HepG2 (cell line): ENCODE results near the gene LCN12. TPM values are rescaled to one million over a fixed set of nuclear protein-coding genes. Genes with fewer than 3 reads are reported as not detected.
A peak's percentile ranks its signal among the peaks of the same experiment; 100 is the strongest.

ENCODE experiments used
- ATAC-seq: fragments of 200-7000 bp; cut with Tn5 transposase; 3 replicates; pipeline ENCODE4 v1.9.1; 2020; ENCODE audit warnings: mild to moderate bottlenecking, moderate library complexity
- BruUV-seq: library from RNA; stranded (reverse); fragments of 400-500 nt; replicated peaks from 2 replicates; lab custom pipeline; 2021; lab: Mats Ljungman, UMichigan
- CTCF ChIA-PET: fragments of 300-600 bp; formaldehyde crosslinking; extraction: SDS; loops from one replicate; lab custom pipeline; 2021; ENCODE audit warnings: low total read pairs, inconsistent platforms, low intra/inter-chr PET ratio; lab: Yijun Ruan, JAX
- POLR2A ChIA-PET: fragments of 350-600 bp; sonication (Branson Sonifier 250); formaldehyde crosslinking; loops from one replicate; lab custom pipeline; 2020; ENCODE audit warnings: antibody characterized with exemption, inconsistent platforms; lab: Yijun Ruan, JAX
- DNase-seq: peaks from one replicate; pipeline ENCODE4 v3.0.0-alpha.2; 2015; ENCODE audit warnings: low spot score
- FAIRE-seq: peaks from 3 replicates; lab custom pipeline; 2011; peaks lifted over from hg19 to GRCh38; lab: Jason Lieb, UNC
- H2AFZ ChIP-seq: one replicate; pipeline ENCODE4 v1.6.1; 2011; ENCODE audit warnings: low read length, inconsistent platforms
- H3K27ac ChIP-seq: fragments of 300-600 bp; 3 replicates; pipeline ENCODE4 v1.8.0; 2011; ENCODE audit warnings: mixed run types, mild to moderate bottlenecking, mixed read lengths, low read length, inconsistent platforms; ENCODE audit not compliant: insufficient read depth; ENCODE audit errors: extremely low read length
- H3K27me3 ChIP-seq, 2 experiments: fragments of 200-600 bp in 1 of 2; 2 replicates in 1 of 2; 3 replicates in 1 of 2; pipeline versions ENCODE4 v1.6.0 to v1.8.0; 2011; ENCODE audit warnings: low read length in 2 of 2, mild to moderate bottlenecking in 2 of 2, moderate library complexity in 2 of 2, inconsistent platforms in 1 of 2; ENCODE audit not compliant: insufficient read depth in 2 of 2, control insufficient read depth in 1 of 2
- H3K36me3 ChIP-seq, 2 experiments: fragments of 200-600 bp in 1 of 2; replicated peaks in 1 of 2; 2 replicates in 1 of 2; 3 replicates in 1 of 2; pipeline versions ENCODE4 v1.5.1 to v1.8.0; 2011; ENCODE audit warnings: low read length in 2 of 2, inconsistent platforms in 1 of 2; ENCODE audit not compliant: insufficient read depth in 2 of 2, control insufficient read depth in 1 of 2
- H3K4me1 ChIP-seq: 2 replicates; pipeline ENCODE4 v1.5.1; 2012; ENCODE audit warnings: low read length, inconsistent platforms; ENCODE audit not compliant: insufficient read depth
- H3K4me2 ChIP-seq: 2 replicates; pipeline ENCODE4 v1.6.0; 2011; ENCODE audit warnings: low read depth, low read length, inconsistent platforms
- H3K4me3 ChIP-seq, 3 experiments: fragments of 200-600 bp in 1 of 3; sonication (generic), shearing (Covaris generic) in 1 of 3; replicated peaks in 1 of 3; 2 replicates each; pipeline ENCODE4 v1.5.1; 2011 to 2016; ENCODE audit warnings: low read length in 3 of 3, inconsistent platforms in 2 of 3, low read depth in 2 of 3, mild to moderate bottlenecking in 2 of 3, control low read depth in 1 of 3, mixed read lengths in 1 of 3; ENCODE audit not compliant: insufficient read depth in 1 of 3
- H3K79me2 ChIP-seq: one replicate; pipeline ENCODE4 v1.6.1; 2011; ENCODE audit warnings: low read length, inconsistent platforms; ENCODE audit not compliant: insufficient read depth
- H3K9ac ChIP-seq: 2 replicates; pipeline ENCODE4 v1.6.0; 2011; ENCODE audit warnings: mild to moderate bottlenecking, low read depth, low read length, inconsistent platforms; ENCODE audit not compliant: insufficient read depth
- H3K9me3 ChIP-seq: 2 replicates; pipeline ENCODE4 v1.5.1; 2012; ENCODE audit warnings: mild to moderate bottlenecking, low read length
- H4K20me1 ChIP-seq: 2 replicates; pipeline ENCODE4 v1.6.0; 2011; ENCODE audit warnings: inconsistent platforms, mild to moderate bottlenecking, low read length, moderate library complexity; ENCODE audit not compliant: insufficient read depth
- CENPT ChIP-seq: sonication (generic); formaldehyde crosslinking; IDR thresholded peaks from 2 replicates; pipeline ENCODE4 v1.8.0; 2022; ENCODE audit warnings: low read depth, mild to moderate bottlenecking, moderate library complexity, missing genetic modification reagents
- FOXA1 ChIP-seq, 2 experiments: fragments of 450-650 bp in 1 of 2; sonication (generic) in 1 of 2; formaldehyde crosslinking in 1 of 2; IDR thresholded peaks; 2 replicates each; pipeline versions ENCODE4 v1.4.0 to v1.6.1; 2016 to 2020; ENCODE audit warnings: missing genetic modification reagents in 1 of 2
- LCORL ChIP-seq, 2 experiments: fragments of 450-650 bp in 1 of 2; sonication (generic) in 1 of 2; formaldehyde crosslinking in 1 of 2; IDR thresholded peaks; 2 replicates each; pipeline versions ENCODE4 v1.5.0 to v1.6.1; 2017 to 2020; ENCODE audit warnings: antibody characterized with exemption in 1 of 2, missing genetic modification reagents in 1 of 2
- MTA1 ChIP-seq: sonication (generic); formaldehyde crosslinking; IDR thresholded peaks from 2 replicates; pipeline ENCODE4 v1.4.0; 2020; ENCODE audit warnings: missing genetic modification reagents, mild to moderate bottlenecking, borderline replicate concordance
- NBN ChIP-seq: fragments of 450-650 bp; conservative IDR thresholded peaks from 2 replicates; pipeline ENCODE4 v1.6.1; 2017
- NFRKB ChIP-seq: fragments of 450-650 bp; IDR thresholded peaks from 2 replicates; pipeline ENCODE4 v1.6.1; 2017
- PLRG1 ChIP-seq: fragments of 450-650 bp; conservative IDR thresholded peaks from 2 replicates; pipeline ENCODE4 v1.6.1; 2016
- RAD51 ChIP-seq: fragments of 450-650 bp; IDR thresholded peaks from 2 replicates; pipeline ENCODE4 v1.6.1; 2016; ENCODE audit warnings: borderline replicate concordance
- RXRB ChIP-seq: IDR thresholded peaks from 2 replicates; pipeline ENCODE4 v1.6.1; 2016; ENCODE audit warnings: borderline replicate concordance, missing genetic modification reagents, missing compliant biosample characterization
- ZNF326 ChIP-seq: sonication (generic); formaldehyde crosslinking; IDR thresholded peaks from 2 replicates; pipeline ENCODE4 v1.4.0; 2020; ENCODE audit warnings: missing genetic modification reagents, borderline replicate concordance
- ZNF83 ChIP-seq: sonication (generic); formaldehyde crosslinking; IDR thresholded peaks from 2 replicates; pipeline ENCODE4 v1.4.0; 2020; ENCODE audit warnings: missing genetic modification reagents, mild to moderate bottlenecking, borderline replicate concordance
- WGBS: methylation state at CpG from one replicate; pipeline ENCODE4 v1.1.6; 2017; ENCODE audit warnings: low lambda C conversion rate; 5-methylcytosine and 5-hydroxymethylcytosine counted together
- in situ Hi-C: cut with HindIII; loops from 2 replicates; pipeline ENCODE4 v1.10.0; 2017; ENCODE audit warnings: low pct_unique_long_range_greater_than_20kb; ENCODE audit not compliant: extremely low pct_ligation_motif_present
- intact Hi-C: fragments of 100-400 bp; cut with micrococcal nuclease; formaldehyde crosslinking; loops from one replicate; pipeline ENCODE4 v1.10.0; 2022; ENCODE audit not compliant: unreplicated experiment
- polyA plus RNA-seq, 8 experiments: library from polyadenylated mRNA; depleted of rRNA in 3 of 8; stranded (reverse) in 7 of 8; unstranded in 1 of 8; fragments of >200 nt; fragmentation: Illumina TruSeq in 4 of 8; extraction: Trizol in 4 of 8; gene quantifications; 2 replicates each; pipeline versions ENCODE4 v1.2.1 to v1.2.3, GENCODE V29; 2011 to 2016; ENCODE audit warnings: low read depth in 4 of 8, missing spikeins in 1 of 8, mixed read lengths in 1 of 8; ENCODE audit not compliant: insufficient read depth in 1 of 8
- total RNA-seq, 5 experiments: library from RNA; depleted of rRNA; stranded (reverse); fragments of >200 nt; fragmentation: Illumina TruSeq; extraction: Trizol; gene quantifications; 2 replicates each; pipeline ENCODE4 v1.2.3, GENCODE V29; 2016; ENCODE audit warnings: low read depth in 1 of 5
- TF ChIP-seq, protein P1 (sequence below): fragments of 450-650 bp; IDR thresholded peaks from 2 replicates; pipeline ENCODE4 v1.6.1; 2016
- TF ChIP-seq, protein P2 (sequence below): IDR thresholded peaks from 2 replicates; pipeline ENCODE4 v1.6.1; 2016; ENCODE audit warnings: low read depth, control low read depth

Gene LCN12
- total and polyA plus RNA-seq, 2 of the 13 experiments (the other 11 are each of a cell fraction or from before 2014, with no cell fraction given), result 3.4 to 6.9 TPM

DNA sequence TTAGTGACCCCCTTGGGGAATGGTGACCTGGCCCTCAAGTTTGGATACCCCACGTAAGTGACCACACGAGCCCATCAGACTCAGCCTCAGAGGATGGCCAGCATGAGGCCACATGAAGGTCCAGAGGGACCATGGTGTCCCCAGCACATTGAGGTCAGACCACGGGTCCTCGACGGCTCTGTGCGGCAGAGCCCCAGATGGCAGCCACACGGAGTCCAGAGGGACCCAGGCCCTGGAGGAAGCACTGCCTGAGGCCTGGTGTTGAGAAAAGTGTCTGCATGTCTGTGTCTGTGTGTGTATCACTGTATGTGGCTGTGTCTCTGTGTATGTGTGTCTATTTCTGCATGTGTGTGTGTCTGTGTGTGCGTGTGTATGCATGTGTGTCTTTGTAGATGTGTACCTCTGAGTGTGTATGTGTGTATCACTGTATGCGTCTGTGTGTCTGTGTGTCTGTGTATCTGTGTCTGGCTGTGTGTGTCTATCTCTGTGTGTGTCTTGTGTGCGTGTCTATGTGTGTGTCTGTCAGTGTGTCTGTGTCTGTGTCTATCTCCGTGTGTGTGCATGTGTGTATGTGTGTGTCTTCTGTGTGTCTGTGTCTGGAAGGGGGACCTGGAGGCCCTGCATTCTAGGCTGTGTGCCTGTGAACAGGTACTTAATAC lies 31.7 kb downstream of the LCN12 start:
- in situ Hi-C loops (no loop called here), intact Hi-C loops (no loop called here)
- TF ChIP-seq NBN, result peak; percentile 88; the same call in 1 of the 2 replicates
- peak; percentile 22; the same call in 1 of the 2 replicates for TF ChIP-seq RAD51
- no peak for TF ChIP-seq ZNF83 (CRISPR knock-in tag)
- TF ChIP-seq CENPT (CRISPR knock-in tag), result no peak
- 0 out of 2 replicates have a peak, but pooled peaks have one; percentile 75 for TF ChIP-seq PLRG1
- TF ChIP-seq FOXA1 (IDR thresholded peaks at IDR 0.05), result 0 out of 2 replicates have a peak, but pooled peaks have one; percentile 21
- no peak for TF ChIP-seq FOXA1 (CRISPR knock-in tag; IDR thresholded peaks at IDR 0.05)
- TF ChIP-seq NFRKB, result 0 out of 2 replicates have a peak, but pooled peaks have one; percentile 37
- no peak for TF ChIP-seq MTA1 (CRISPR knock-in tag)
- TF ChIP-seq, protein P1, sequence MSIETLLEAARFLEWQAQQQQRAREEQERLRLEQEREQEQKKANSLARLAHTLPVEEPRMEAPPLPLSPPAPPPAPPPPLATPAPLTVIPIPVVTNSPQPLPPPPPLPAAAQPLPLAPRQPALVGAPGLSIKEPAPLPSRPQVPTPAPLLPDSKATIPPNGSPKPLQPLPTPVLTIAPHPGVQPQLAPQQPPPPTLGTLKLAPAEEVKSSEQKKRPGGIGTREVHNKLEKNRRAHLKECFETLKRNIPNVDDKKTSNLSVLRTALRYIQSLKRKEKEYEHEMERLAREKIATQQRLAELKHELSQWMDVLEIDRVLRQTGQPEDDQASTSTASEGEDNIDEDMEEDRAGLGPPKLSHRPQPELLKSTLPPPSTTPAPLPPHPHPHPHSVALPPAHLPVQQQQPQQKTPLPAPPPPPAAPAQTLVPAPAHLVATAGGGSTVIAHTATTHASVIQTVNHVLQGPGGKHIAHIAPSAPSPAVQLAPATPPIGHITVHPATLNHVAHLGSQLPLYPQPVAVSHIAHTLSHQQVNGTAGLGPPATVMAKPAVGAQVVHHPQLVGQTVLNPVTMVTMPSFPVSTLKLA, result 0 out of 2 replicates have a peak, but pooled peaks have one; percentile 33
- TF ChIP-seq RXRB (CRISPR knock-in tag), result no peak
- 0 out of 2 replicates have a peak, but pooled peaks have one; percentile 26 for TF ChIP-seq LCORL (IDR thresholded peaks at IDR 0.05)
- no peak for TF ChIP-seq LCORL (CRISPR knock-in tag; IDR thresholded peaks at IDR 0.05)
- TF ChIP-seq ZNF326 (CRISPR knock-in tag), result no peak
- TF ChIP-seq, protein P2, sequence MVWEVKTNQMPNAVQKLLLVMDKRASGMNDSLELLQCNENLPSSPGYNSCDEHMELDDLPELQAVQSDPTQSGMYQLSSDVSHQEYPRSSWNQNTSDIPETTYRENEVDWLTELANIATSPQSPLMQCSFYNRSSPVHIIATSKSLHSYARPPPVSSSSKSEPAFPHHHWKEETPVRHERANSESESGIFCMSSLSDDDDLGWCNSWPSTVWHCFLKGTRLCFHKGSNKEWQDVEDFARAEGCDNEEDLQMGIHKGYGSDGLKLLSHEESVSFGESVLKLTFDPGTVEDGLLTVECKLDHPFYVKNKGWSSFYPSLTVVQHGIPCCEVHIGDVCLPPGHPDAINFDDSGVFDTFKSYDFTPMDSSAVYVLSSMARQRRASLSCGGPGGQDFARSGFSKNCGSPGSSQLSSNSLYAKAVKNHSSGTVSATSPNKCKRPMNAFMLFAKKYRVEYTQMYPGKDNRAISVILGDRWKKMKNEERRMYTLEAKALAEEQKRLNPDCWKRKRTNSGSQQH (CRISPR knock-in tag), result no peak
- Histone ChIP-seq H3K4me1 (peaks cover 43% of the 10 kb centered on the region), H3K79me2 (no peaks in the 10 kb centered on the region), H3K9ac (no peak overlapping the region), H3K4me2 (no peak overlapping the region), H3K36me3 (no peaks in the 10 kb centered on the region), H3K9me3 (no peaks in the 10 kb centered on the region), H4K20me1 (no peaks in the 10 kb centered on the region), H3K27ac (no peak overlapping the region), H2AFZ (no peak overlapping the region), H3K4me3 (no peak overlapping the region), H3K27me3 (peaks cover 3 to 50% of the 10 kb centered on the region in 2 experiments; a peak in 3 of 5 replicates)
- WGBS, result 49% methylated on average over 4 of the region's 11 CpGs
- ChIA-PET CTCF (no interaction called here), POLR2A (no interaction called here)
- no peak for ATAC-seq
- no peak for DNase-seq
- BruUV-seq, result no TSS peak
- no peak for FAIRE-seq
